SK-N-DZ (cell line): ENCODE measurements around the gene KRTAP22-1. TPM values are rescaled to one million over a fixed set of nuclear protein-coding genes. Genes with fewer than 3 reads are reported as not detected.

ENCODE experiments used
- DNase-seq: peaks from one replicate; pipeline ENCODE4 v3.0.0-alpha.2; 2015; ENCODE audit warnings: low spot score
- polyA plus RNA-seq, 2 experiments: library from polyadenylated mRNA; depleted of rRNA; stranded (reverse); fragments of >200 nt; gene quantifications; 2 replicates each; pipeline ENCODE4 v1.2.3, GENCODE V29; 2014

Gene KRTAP22-1
- polyA plus RNA-seq (2014; cell fraction: cytosol; rRNA removed), result not detected in 2 replicates
- polyA plus RNA-seq (2014; cell fraction: nucleus; rRNA removed), result not detected in 2 replicates

DNA sequence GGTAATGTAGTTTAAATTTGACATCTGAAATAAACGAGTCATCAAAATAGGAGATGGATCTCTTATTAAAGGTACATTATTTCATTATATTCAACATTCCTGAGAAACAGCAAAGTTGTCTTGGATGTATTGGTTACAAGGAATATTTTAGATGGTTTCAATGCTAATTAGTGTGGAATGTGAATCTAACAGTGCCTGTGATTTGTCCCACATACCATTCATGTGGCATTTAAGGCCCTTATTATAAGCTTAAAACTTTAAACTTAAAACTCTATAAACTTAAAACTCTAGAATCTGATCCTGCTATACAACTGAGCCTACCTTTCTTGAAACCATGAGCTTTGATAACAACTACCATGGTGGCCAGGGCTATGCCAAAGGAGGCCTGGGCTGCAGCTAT lies at the start of gene KRTAP22-1:
Gene KRTAP22-1 (plus strand): TSS at position 301 of the 400 bp plus-strand sequence.
- no peak for DNase-seq

DNA sequence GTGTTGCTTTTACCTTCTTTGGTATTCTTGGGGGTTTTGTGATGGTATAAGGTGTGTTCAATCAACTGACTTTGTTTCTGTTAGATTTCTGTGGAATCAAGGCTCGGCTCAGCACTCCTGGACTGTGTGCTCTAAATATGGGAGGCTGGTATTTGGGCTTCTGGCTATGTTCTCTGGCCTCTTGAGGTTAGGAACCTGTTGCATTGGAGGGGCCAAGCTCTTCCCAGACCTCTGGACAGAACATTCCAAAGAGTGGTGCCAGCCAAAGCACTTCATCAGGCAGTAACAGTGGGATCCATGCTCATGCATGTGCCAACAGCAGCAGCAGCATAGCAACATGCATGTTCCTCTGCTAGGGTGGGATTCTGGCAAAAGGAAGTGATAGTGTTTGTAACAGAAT lies 48.1 kb upstream of the KRTAP22-1 start:
- no peak for DNase-seq

DNA sequence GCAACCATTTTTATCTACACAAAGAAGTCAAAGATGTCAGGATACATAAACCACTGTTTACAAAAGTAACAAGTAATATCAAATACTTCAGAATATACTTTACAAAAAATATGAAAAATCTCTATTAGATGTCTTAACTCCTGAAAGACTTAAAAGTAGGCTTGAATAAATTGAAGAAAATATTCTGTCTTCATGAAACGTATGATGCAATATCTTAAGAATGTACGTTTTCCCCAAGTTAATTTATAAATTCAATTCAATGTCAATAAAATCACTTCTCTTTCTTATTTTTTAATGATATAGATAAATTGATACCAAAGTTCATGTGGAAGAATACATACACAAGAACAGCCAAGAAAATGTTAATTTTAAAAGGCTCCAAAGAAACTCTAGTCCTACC lies 45.8 kb upstream of the KRTAP22-1 start:
- DNase-seq, result no peak

DNA sequence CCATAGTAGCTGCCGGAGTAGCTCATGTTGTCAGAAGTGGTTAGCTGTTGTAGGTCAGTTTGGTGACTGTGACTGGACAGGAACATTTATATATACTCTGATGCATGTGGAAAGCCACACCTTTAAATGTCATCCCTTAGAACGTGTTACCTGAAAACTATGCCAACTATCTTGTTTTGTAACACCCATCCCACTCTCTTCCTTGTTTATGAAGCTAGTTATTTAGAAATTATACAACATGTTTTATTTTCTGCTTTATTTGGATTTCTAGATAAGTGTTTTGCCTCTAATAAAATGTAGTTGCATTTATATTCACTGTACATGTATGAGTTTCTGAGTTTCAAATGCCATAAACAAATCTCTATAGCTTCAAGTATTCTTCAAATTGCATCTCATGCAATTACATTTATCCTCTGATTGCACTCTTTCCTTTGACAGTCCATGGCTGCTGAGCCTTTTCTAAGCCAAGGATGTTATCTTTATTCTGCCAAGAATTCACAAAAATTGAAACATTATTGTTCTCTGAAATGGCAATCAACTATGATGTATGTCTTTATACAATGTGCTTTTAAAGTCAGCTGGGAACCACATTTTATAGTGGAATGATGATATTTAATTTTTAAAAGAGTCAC lies 39.5 kb upstream of the KRTAP22-1 start, which contains the start of gene KRTAP19-7:
Gene KRTAP19-7 (minus strand): TSS at position 51 of the 632 bp plus-strand sequence. CDS start 25 bp downstream, at position 26.
- no peak for DNase-seq

DNA sequence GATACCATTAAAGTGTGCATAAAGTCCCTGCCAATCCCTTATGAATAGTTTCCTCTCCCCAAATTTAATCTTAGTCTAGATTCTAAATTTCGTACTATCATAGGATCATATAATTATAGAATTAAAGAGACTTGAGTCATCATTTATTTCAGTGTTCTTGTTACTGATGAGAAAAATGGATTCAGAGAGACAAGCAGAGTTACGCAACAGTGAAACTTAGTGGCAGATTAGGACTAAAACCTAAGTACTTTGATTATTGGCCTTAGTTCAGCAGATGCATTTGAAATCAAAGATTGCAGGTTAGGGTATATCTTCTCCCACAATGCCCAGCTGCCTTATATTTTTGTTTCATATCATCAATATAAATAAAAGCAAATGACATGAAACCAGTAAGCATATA lies 38.9 kb upstream of the KRTAP22-1 start:
- no peak for DNase-seq

DNA sequence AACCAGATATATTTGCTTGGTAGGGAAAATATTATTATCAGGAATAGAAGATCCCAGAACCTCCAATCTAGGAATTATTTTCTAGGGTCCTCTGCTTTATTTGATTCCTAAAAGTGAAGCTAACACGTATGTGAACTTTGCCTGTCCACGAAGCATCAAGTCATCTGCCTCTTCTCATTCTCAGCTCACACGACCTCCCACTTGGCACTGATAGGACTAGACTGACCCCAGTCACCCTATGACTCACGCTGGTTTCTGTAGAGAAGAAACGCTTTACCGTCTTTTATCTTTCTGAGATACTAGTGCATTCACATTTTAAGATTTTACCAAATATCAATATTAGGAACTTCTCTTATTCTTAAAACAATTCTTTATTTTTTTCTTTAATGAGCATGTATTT lies 37.8 kb upstream of the KRTAP22-1 start:
- DNase-seq, result no peak

DNA sequence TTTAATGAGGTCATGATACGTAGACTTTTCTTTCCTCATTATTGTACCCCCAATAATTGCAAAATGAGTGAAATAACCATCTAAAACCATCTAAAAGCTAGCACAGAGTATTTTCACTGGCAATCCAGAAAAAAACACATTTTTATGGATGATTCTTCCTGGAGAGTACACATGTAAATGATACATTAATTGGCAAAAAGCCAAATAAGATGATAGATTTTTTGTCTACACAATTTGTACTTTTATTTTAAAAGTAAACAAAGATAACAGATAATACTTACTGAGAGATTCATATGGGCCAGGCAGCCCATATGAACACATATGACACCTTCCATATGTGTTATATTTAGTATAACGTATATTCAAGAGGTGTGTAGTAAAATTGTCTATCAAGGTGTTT lies 37.3 kb upstream of the KRTAP22-1 start:
- no peak for DNase-seq

DNA sequence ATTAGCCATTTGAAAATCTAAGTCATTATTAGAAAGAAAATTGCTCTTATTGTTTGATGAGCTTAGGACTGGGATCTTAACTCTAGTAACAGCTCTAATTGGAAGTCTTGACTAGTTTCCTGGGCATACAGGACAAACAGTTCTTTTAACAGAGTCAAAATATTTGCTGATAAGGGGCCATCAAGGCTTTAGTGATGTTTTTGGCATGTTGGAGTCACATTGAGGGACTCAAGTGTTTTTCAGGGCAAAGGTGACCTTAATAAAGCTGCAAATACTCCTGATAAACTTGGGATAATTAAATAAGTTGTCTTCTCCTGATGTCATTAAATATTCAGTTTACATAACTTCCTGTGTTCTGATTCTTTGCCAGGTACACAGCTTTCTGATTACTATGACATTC lies 33.3 kb upstream of the KRTAP22-1 start:
- DNase-seq, result no peak

DNA sequence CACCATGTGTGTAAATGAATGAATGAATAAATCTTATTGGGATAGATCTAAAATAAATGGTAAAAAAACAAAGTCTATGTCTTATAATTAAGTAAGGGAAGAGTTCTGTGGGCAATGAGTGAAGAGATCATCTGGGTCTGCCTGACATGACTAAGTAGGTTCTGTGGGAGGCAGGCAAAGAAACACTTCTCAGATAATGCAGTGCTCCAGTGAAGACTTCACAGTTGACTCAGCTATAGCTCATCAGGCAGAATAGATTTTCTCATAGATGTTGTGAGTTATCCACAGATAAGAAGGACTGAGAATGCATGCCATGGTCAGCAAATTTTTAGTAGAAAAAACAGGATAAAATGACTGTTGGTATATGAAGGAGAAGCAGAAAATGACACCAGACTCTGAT lies 23.1 kb upstream of the KRTAP22-1 start:
- DNase-seq, result no peak

DNA sequence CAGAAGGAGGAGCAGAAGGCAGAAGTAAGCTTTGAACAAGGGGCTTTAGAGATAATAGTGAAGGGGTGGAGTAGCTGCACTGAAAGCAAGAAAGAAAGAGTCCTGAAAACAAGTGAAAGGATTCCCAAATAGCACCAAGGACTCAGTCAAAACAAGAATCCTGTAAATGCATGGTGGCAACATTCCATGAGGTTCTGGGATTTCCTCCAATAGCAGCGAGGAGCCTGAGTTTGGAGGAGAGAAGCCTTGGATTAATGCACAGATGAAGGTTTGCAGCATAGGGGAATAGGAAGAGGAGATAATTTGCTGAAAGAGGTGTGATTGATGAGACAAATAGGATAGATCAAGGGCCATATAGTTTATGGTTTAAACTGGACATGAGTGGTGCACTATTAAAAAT lies 21.5 kb upstream of the KRTAP22-1 start:
- no peak for DNase-seq

DNA sequence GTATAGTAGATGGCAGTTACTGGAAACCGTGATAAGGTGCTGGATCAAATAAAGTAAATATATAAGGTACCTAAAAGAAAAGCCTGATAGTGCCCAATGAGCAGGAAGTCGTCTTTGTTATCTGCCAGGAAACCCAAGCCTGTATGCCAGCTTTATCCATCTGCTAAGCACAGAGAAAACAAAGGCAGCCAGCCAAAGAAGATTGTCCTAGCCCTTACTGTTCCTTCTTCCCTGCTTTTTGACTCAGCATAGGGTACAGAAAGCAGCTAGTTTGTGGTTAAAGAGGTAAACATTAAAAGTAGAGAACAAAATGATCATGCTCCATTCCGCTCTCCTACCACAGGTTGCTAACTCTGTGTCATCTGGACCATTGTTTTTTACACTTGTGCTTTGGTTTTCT lies 20.8 kb upstream of the KRTAP22-1 start:
- DNase-seq, result no peak

DNA sequence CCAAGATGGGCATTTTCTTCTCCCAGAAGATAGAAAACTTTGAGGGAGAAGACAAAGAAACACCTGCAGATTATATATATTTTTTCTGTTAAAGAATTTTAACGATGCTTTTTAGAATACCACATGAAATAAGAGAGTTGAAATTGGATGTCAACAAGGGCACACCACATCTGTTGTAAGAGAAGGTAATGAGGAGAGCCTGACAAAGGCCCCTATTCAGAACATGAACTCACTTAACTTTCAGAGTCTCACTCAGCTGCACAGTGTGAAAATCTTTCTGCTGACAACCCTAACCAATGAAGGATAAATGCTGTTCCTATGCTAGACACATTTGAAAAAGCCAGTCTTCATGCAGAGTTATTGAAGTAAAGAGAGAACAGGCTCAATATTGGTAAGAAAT lies 18.0 kb upstream of the KRTAP22-1 start:
- no peak for DNase-seq

DNA sequence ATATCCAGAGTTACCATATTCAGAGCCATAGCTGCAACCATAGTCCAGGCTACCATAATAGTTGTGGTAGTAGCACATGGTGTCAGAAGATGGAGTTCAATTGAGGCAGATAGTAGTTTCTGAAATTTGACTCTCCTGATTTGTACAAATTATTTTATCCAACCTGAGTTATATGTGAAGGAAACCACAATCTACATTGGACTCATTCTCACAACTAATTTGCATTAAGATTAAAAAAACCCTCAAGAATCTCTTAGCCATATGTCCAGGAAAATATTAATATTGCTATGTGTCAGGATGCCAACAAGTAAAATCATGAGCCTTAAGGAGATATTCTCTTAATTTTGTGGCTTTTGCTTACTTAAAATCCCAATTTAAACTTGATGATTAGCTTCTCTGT lies 10.6 kb upstream of the KRTAP22-1 start, which contains the start of gene KRTAP22-2:
Gene KRTAP22-2 (minus strand): TSS at position 101 of the 400 bp plus-strand sequence.
- no peak for DNase-seq

DNA sequence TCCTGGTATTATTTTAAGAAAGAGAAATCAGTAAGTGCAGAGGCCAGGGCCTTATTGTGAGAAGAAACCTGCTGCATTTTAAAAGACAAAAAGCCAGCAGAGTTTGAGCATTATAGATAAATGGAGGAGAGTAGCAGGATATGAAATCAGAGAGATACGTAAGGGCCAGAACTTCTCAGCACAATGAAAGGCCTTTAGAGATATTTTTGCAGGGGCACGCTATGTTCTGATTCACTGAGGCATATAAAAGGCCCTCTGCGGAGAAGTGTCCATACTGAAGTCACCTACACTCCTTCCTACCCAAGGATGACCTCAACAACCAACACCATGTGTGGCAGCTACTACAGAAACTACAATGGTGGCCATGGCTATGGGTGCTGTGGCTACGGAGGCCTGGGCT lies 8.7 kb upstream of the KRTAP22-1 start, which contains the start of gene KRTAP6-3:
Gene KRTAP6-3 (plus strand): TSS at position 301 of the 400 bp plus-strand sequence. CDS start 6 bp downstream, at position 307.
- no peak for DNase-seq

DNA sequence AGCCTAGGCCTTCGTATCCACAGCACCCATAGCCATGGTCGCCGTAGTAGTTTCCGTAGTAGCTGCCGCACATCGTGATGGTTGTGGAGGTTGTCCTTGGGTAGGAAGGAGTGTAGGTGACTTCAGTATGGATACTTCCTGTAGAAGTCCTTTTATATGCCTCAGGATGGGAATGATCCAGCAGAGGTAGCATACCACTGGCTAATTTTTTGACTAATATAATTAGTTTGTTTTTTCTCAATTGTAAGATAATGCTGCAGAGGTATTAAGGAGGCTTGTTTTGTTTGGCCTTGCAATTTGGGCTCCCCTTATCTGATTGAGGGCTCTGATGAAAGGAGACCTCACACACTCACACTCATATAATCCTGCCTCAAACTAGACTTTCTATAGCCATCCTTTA lies 2.1 kb upstream of the KRTAP22-1 start, which contains the start of gene KRTAP6-2:
Gene KRTAP6-2 (minus strand): TSS at position 101 of the 400 bp plus-strand sequence. CDS start 28 bp downstream, at position 73.
- no peak for DNase-seq

DNA sequence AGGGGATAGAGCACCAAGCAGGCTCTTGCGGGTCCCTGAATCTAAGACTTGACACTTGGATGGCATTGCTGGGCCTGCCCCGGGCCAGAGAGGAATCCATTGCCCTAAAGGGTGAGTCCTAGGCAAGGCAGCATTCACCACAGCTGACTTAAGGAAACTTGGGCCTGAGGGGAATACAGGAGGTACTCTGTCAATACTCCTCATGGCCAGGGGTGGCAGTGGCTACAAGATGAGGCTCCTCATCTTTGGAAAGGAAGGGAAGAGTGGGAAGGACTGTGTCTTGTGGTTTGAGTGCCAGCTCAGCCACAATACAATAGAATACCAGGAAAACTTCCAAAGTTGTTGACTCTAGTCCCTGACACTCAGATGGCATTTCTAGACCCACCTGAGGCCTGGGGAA lies 5.1 kb downstream of the KRTAP22-1 start:
- DNase-seq, result no peak

DNA sequence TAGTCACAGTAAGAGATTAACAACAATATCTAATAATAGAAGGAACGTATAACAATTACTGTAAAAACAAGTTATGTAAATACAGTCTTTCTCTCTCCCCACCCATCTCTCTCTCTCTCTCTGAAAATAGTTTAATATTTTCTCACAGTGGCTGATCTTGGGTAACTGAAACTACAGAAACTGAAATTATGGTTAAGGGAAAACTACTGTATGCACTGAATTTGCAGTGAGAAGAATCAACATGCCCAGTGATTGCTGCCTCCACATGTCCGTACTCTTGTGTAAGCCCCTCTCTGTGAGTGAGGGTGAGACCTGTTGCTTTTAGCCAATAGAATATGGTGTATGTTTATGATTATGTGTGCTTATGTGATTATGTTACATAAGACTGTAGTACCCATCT lies 11.2 kb downstream of the KRTAP22-1 start:
- no peak for DNase-seq

DNA sequence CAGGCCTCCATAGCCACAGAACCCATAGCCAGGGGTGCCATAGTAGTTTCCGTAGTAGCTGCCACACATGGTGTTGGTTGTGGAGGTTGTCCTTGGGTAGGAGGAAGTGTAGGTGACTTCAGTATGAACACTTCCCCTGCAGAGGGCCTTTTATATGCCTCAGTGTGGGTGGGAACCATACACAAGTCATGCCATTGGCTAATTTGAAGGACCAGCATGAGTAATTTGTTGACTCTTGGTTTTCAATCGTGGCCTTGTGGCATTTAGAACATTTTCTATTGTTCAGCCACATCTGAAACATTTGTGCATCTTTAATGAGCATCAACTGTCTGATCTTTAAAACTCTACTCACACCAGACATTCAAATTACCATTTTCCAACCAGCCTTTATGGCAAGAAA lies 12.9 kb downstream of the KRTAP22-1 start, which contains the start of gene KRTAP6-1:
Gene KRTAP6-1 (minus strand): TSS at position 95 of the 400 bp plus-strand sequence. CDS start 26 bp downstream, at position 69.
- DNase-seq, result no peak

DNA sequence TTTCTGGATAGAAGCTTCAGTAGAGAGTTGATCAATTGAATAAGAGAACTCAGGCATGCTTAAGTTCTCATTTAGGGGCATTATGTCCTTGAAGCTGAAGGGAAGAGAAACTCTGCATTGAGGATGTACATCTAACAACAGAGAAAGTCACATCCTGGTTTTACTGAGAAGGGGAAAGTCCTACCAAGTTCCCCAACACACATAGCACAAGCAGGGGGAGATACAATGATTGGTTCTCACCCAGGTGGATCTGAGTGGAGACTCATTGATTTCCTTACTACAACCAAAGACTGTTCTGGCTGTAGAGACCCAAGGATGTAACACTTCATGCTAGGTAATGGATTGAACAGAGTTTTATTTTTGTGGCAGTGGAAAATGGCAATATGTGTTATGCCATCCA lies 14.3 kb downstream of the KRTAP22-1 start:
- DNase-seq, result no peak

DNA sequence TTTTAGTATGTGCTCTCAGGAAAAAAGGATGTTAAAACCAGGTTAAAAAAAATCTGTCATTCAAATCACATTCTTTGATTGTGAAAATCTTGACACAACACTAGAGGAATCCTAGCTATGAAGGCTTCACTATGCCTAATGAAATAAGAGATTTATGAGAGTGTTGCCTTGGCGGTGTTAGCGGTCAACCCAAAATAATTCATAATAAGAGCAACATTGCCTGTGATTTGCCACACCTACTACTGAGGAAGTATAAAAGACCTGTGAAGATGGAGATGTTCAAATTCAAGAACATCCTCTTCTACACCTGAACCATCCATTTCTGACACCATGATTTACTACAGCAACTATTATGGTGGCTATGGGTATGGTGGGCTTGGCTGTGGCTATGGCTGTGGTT lies 15.2 kb downstream of the KRTAP22-1 start, which contains the start of gene KRTAP20-1:
Gene KRTAP20-1 (plus strand): TSS at position 301 of the 400 bp plus-strand sequence. CDS start 30 bp downstream, at position 331.
- no peak for DNase-seq

DNA sequence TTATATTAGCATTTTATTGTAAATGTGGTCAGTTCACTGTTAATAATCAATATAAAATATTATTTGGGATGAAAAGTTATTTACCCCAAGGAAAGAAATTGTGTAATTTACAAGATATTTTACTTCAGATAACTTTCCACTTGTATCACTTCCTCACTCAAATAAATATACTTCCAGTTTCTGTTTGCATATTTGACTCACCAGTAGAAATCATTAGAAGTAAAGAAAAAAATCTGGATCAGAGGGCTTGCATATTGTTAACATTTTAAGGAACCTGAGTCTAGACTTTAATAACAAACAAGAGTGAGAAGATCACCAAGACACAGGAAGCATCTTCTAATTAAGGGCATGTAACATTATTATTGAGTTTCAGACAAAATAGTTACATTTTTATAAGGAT lies 19.2 kb downstream of the KRTAP22-1 start:
- no peak for DNase-seq

DNA sequence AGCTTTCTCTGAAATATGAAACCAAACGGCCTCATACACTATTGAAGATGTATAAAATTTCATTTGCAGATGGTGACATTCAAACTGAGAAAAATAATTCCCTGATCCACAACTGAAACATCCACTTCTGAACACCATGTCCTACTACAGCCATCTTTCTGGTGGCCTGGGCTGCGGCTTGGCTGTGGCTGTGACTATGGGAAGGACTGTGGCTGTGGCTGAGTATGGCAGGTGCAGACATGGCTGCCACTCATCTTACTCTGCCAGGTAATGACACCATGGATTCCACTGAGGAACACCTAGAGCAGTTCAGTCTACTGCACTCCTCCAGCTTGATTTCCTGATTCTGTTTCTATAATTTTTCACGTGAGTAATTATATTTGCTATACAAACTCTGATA lies 19.6 kb downstream of the KRTAP22-1 start, which contains the start of gene KRTAP20-4:
Gene KRTAP20-4 (plus strand): TSS at position 106 of the 400 bp plus-strand sequence.
- DNase-seq, result no peak

DNA sequence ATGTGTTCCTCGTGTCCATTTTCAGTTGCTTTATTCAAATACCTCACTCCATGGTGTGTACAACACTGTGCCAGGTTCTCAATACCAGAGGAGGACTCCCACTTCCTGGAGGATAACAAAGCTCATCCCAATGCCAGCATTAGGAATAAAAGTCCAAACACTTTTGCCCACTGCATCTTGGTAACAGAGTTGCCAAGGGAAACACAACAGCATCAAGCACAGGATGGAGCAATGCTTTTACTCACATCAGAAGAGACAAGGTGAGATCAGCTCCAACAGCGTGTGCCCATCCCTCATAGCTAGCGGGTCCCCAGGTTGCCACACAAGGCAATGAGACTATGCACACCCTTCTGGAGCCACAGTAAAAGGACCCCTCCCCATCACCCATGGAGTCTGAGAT lies 22.5 kb downstream of the KRTAP22-1 start:
- DNase-seq, result no peak
